Mesendoderm (in vitro differentiated cells): Measurements from ENCODE around the gene CDK19.

Experiments
- DNase-seq: peaks from one replicate; pipeline ENCODE4 v3.0.0; 2013
- H2AK5ac ChIP-seq: 2 replicates; pipeline ENCODE4 v1.6.1; 2013; ENCODE audit warnings: low read length, inconsistent platforms
- H2BK120ac ChIP-seq: 2 replicates; pipeline ENCODE4 v1.6.1; 2013; ENCODE audit warnings: low read depth, mild to moderate bottlenecking, low read length, moderate library complexity, mixed read lengths
- H2BK15ac ChIP-seq: replicated peaks from 2 replicates; pipeline ENCODE4 v1.6.1; 2013; ENCODE audit warnings: low read depth, mild to moderate bottlenecking, moderate library complexity
- H2BK5ac ChIP-seq: 2 replicates; pipeline ENCODE4 v1.6.1; 2013; ENCODE audit warnings: low read length, inconsistent platforms
- H3K18ac ChIP-seq: 2 replicates; pipeline ENCODE4 v1.6.1; 2013; ENCODE audit warnings: mild to moderate bottlenecking, low read length, mixed read lengths
- H3K23ac ChIP-seq: one replicate; pipeline ENCODE4 v1.6.1; 2013; ENCODE audit warnings: low read length
- H3K27ac ChIP-seq: 2 replicates; pipeline ENCODE4 v1.5.1; 2013; ENCODE audit warnings: low read depth, mild to moderate bottlenecking, inconsistent platforms, low read length, moderate library complexity
- H3K27me3 ChIP-seq: 2 replicates; pipeline ENCODE4 v1.6.1; 2013; ENCODE audit warnings: low read length, control low read depth, mild to moderate bottlenecking, inconsistent platforms; ENCODE audit not compliant: insufficient read depth, poor library complexity
- H3K36me3 ChIP-seq: 2 replicates; pipeline ENCODE4 v1.6.1; 2013; ENCODE audit warnings: low read length, inconsistent platforms; ENCODE audit not compliant: control insufficient read depth, insufficient read depth
- H3K4ac ChIP-seq: one replicate; pipeline ENCODE4 v1.6.1; 2013; ENCODE audit warnings: low read depth, mild to moderate bottlenecking, low read length, moderate library complexity
- H3K4me1 ChIP-seq: 2 replicates; pipeline ENCODE4 v1.6.1; 2013; ENCODE audit warnings: low read depth, low read length, inconsistent platforms; ENCODE audit not compliant: control insufficient read depth
- H3K4me2 ChIP-seq: 2 replicates; pipeline ENCODE4 v1.6.1; 2013; ENCODE audit warnings: low read length
- H3K4me3 ChIP-seq: 2 replicates; pipeline ENCODE4 v1.5.1; 2013; ENCODE audit warnings: mild to moderate bottlenecking, low read length
- H3K56ac ChIP-seq: one replicate; pipeline ENCODE4 v1.6.1; 2013; ENCODE audit warnings: low read length
- H3K79me1 ChIP-seq: 2 replicates; pipeline ENCODE4 v1.6.1; 2013; ENCODE audit warnings: low read length, inconsistent platforms
- H3K79me2 ChIP-seq: 2 replicates; pipeline ENCODE4 v1.6.1; 2013; ENCODE audit warnings: mild to moderate bottlenecking, low read length; ENCODE audit not compliant: control insufficient read depth, insufficient read depth
- H3K9ac ChIP-seq: 2 replicates; pipeline ENCODE4 v1.6.1; 2013; ENCODE audit warnings: low read length, inconsistent platforms
- H4K5ac ChIP-seq: one replicate; pipeline ENCODE4 v1.6.1; 2013; ENCODE audit warnings: low read length
- H4K8ac ChIP-seq: one replicate; pipeline ENCODE4 v1.6.1; 2013; ENCODE audit warnings: low read depth, mild to moderate bottlenecking, control low read depth, low read length, moderate library complexity
- WGBS: extraction: QIAGEN DNeasy Blood & Tissue Kit; methylation state at CpG from one replicate; pipeline ENCODE4 v1.1.7; 2013; ENCODE audit warnings: low lambda C conversion rate, missing lambda C conversion rate; ENCODE audit not compliant: insufficient coverage; ENCODE audit errors: extremely low coverage; 5-methylcytosine and 5-hydroxymethylcytosine counted together

CDK19 gene

DNA sequence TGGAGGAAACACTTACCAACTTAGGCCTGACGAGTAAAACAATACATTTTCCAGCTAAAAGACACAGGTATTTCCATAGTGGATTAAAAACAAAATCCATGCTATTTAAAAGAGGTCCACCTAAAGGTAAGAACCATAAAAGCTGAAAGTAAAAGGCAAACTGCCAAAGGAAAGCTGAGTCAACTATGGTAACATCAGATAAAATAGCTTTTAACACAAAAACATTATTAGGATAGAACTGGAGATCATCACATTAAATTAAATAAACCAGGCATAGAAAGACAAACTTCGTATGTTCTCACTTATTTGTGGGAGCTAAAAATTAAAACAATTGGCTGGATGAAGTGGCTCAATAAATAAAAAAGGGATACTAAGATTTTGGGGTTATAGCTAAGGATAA, 172.1 kb downstream of the CDK19 start:
- no CpG with 5 or more reads among the region's 2 CpGs for WGBS
- no peak for DNase-seq
- no peak overlapping the region for H2BK15ac ChIP-seq
- no peaks in the 10 kb centered on the region for H3K79me2 ChIP-seq
- no peak overlapping the region for H3K27ac ChIP-seq
- H3K4ac ChIP-seq = no peak overlapping the region
- H3K4me2 ChIP-seq = no peak overlapping the region
- H3K27me3 ChIP-seq = no peaks in the 10 kb centered on the region
- no peak overlapping the region for H3K18ac ChIP-seq
- H3K23ac ChIP-seq = no peak overlapping the region
- H2BK120ac ChIP-seq = no peak overlapping the region
- no peak overlapping the region for H4K8ac ChIP-seq
- no peak overlapping the region for H3K9ac ChIP-seq
- no peaks in the 10 kb centered on the region for H3K4me1 ChIP-seq
- H3K4me3 ChIP-seq = no peak overlapping the region
- H2BK5ac ChIP-seq = no peak overlapping the region
- no peaks in the 10 kb centered on the region for H3K79me1 ChIP-seq
- H2AK5ac ChIP-seq = no peak overlapping the region
- no peak overlapping the region for H4K5ac ChIP-seq
- no peaks in the 10 kb centered on the region for H3K36me3 ChIP-seq
- no peak overlapping the region for H3K56ac ChIP-seq

DNA sequence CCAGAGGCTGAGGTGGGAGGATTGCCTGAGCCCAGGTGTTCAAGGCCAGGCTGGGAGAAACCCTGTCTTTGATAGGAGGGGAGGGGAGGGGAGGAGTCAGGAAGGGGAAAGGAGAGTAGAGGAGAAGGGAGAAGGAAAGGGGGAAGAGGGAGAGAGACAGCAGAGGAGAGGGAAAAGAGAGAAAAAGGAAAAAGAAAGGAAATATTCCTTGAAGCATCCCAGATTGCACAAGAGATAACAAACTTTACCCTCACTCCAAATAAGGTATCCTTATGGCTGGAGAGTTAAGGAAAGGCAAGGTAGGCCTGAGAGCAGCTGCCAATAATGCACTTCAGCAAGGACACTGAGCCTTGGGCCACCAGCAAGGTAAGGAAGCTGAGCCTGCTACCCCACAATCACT, 172.6 kb downstream of the CDK19 start:
- H3K23ac ChIP-seq = no peak overlapping the region
- H3K4me3 ChIP-seq = no peak overlapping the region
- no peak overlapping the region for H3K4me2 ChIP-seq
- H2BK5ac ChIP-seq = no peak overlapping the region
- no peak overlapping the region for H3K18ac ChIP-seq
- H3K27ac ChIP-seq = no peak overlapping the region
- H3K36me3 ChIP-seq = no peaks in the 10 kb centered on the region
- H3K79me1 ChIP-seq = no peaks in the 10 kb centered on the region
- no peak for DNase-seq
- H3K56ac ChIP-seq = no peak overlapping the region
- no peak overlapping the region for H2AK5ac ChIP-seq
- no peaks in the 10 kb centered on the region for H3K79me2 ChIP-seq
- H3K27me3 ChIP-seq = no peaks in the 10 kb centered on the region
- no peak overlapping the region for H2BK120ac ChIP-seq
- H3K4ac ChIP-seq = no peak overlapping the region
- no peak overlapping the region for H2BK15ac ChIP-seq
- no peak overlapping the region for H3K9ac ChIP-seq
- H3K4me1 ChIP-seq = no peaks in the 10 kb centered on the region
- H4K5ac ChIP-seq = no peak overlapping the region
- no peak overlapping the region for H4K8ac ChIP-seq

DNA sequence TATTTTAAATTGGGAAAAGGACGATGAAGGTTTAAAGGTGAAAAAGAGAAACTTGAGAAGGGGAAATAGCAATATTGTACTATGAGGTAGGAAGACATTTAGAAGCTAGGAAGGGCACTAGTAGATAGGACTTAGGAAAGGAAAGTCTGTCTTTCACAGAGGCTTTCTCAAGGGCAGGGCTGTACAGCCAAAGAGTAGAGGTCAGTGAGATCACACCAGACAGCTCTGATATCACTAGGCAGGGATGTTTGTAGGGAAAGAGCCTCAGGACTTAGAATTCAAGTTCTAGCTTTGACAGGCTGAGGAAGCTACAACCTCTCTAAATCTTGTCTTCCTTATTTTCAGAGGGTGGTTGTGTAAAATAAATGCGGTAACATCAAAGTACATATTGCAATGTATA, 178.5 kb downstream of the CDK19 start:
- Histone ChIP-seq H2BK5ac (no peak overlapping the region), H3K23ac (no peak overlapping the region), H3K4me2 (no peak overlapping the region), H3K4me3 (no peak overlapping the region), H3K79me1 (no peaks in the 10 kb centered on the region), H3K4me1 (no peaks in the 10 kb centered on the region), H3K56ac (no peak overlapping the region), H3K18ac (no peak overlapping the region), H4K5ac (no peak overlapping the region), H3K36me3 (no peaks in the 10 kb centered on the region), H3K27ac (no peak overlapping the region), H3K27me3 (no peaks in the 10 kb centered on the region), H2AK5ac (no peak overlapping the region), H3K79me2 (no peaks in the 10 kb centered on the region), H2BK120ac (no peak overlapping the region), H3K9ac (no peak overlapping the region), H4K8ac (no peak overlapping the region), H2BK15ac (no peak overlapping the region), H3K4ac (no peak overlapping the region)
- WGBS = 100% methylated on average over 1 of the region's 2 CpGs
- DNase-seq = no peak

DNA sequence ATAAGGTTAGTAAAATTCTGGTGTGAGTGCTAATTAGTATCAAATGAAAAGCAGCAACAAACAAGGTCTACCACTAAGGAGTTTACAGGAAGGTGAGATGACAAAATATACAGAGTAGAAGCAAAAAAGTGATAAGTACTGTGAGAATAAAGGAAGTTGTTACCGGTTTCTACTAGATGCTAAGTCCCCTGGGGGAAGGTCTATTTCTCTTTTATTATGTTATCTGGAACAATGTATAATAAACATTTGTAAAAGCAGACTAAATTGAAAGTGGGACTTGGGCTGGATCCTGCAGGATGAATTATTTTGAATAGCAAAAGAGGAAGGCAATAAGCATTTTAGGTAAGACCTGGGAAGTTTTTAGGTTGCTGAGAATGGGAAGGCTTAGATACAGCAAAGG, 180.2 kb downstream of the CDK19 start:
- no peaks in the 10 kb centered on the region for H3K79me2 ChIP-seq
- no peak overlapping the region for H3K27ac ChIP-seq
- H4K5ac ChIP-seq = no peak overlapping the region
- no peaks in the 10 kb centered on the region for H3K36me3 ChIP-seq
- no peak overlapping the region for H2BK15ac ChIP-seq
- H3K4ac ChIP-seq = no peak overlapping the region
- no peak overlapping the region for H3K23ac ChIP-seq
- DNase-seq = no peak
- no peaks in the 10 kb centered on the region for H3K79me1 ChIP-seq
- H3K27me3 ChIP-seq = no peaks in the 10 kb centered on the region
- no peak overlapping the region for H2AK5ac ChIP-seq
- H3K4me2 ChIP-seq = no peak overlapping the region
- H3K4me3 ChIP-seq = no peak overlapping the region
- no peaks in the 10 kb centered on the region for H3K4me1 ChIP-seq
- H3K9ac ChIP-seq = no peak overlapping the region
- no peak overlapping the region for H2BK120ac ChIP-seq
- H3K56ac ChIP-seq = no peak overlapping the region
- H3K18ac ChIP-seq = no peak overlapping the region
- no peak overlapping the region for H2BK5ac ChIP-seq
- WGBS = no CpG with 5 or more reads among the region's 1 CpG
- H4K8ac ChIP-seq = no peak overlapping the region

DNA sequence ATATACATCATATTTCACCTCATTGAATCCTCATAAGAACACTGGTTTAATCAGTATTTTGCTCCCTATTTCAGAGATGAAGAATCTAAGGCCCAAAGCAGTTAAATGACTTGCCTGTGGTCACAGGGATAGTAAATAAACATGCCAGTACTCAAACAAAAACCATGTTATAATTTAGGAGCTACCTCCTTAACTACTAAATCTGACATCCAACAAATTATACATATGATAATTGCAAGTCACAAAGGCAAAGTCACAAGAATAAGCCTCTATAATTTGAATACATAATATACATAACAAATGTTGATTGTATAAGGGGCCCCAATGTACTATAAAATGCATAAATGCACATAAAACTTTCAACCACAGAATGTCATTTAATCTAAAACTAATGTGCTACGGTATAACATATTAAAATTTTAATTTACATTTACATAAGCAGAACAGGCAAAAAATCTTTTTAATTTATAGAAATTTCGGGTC, 181.5 kb downstream of the CDK19 start:
- Histone ChIP-seq H3K27ac (no peak overlapping the region), H4K8ac (no peak overlapping the region), H4K5ac (no peak overlapping the region), H3K56ac (no peak overlapping the region), H3K9ac (no peak overlapping the region), H3K4me2 (no peak overlapping the region), H3K23ac (no peak overlapping the region), H3K36me3 (no peaks in the 10 kb centered on the region), H3K27me3 (no peaks in the 10 kb centered on the region), H3K4ac (no peak overlapping the region), H3K79me2 (no peaks in the 10 kb centered on the region), H2BK5ac (no peak overlapping the region), H3K4me1 (no peaks in the 10 kb centered on the region), H3K4me3 (no peak overlapping the region), H2BK120ac (no peak overlapping the region), H3K79me1 (no peaks in the 10 kb centered on the region), H2BK15ac (no peak overlapping the region), H3K18ac (no peak overlapping the region), H2AK5ac (no peak overlapping the region)
- WGBS = no CpG with 5 or more reads among the region's 2 CpGs
- DNase-seq = no peak

DNA sequence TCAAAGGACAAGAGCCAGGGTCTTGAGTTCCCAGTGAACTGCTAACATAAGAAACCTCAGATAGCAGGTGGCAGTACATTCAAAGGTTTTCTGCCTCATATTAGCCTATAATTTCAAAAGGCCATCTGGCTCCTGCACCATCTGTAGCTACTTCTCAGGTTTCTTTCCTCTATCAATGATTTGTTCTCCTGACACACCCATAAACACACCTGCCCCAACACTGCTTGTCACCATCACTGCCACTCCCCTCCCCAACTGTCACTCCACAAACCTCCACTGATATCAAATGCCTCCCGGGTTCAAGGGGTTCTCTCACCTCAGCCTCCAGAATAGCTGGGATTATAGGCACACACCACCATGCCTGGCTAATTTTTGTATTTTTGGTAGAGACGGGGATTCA, 186.1 kb downstream of the CDK19 start:
- Histone ChIP-seq H3K18ac (no peak overlapping the region), H3K4me2 (no peak overlapping the region), H3K36me3 (no peaks in the 10 kb centered on the region), H2BK5ac (no peak overlapping the region), H3K23ac (no peak overlapping the region), H3K79me1 (no peaks in the 10 kb centered on the region), H3K27ac (no peak overlapping the region), H3K4me3 (no peak overlapping the region), H2BK120ac (no peak overlapping the region), H2AK5ac (no peak overlapping the region), H3K4ac (no peak overlapping the region), H3K79me2 (no peaks in the 10 kb centered on the region), H4K5ac (no peak overlapping the region), H3K4me1 (no peaks in the 10 kb centered on the region), H3K9ac (no peak overlapping the region), H3K56ac (no peak overlapping the region), H2BK15ac (no peak overlapping the region), H3K27me3 (no peaks in the 10 kb centered on the region), H4K8ac (no peak overlapping the region)
- no peak for DNase-seq
- no CpG with 5 or more reads among the region's 2 CpGs for WGBS
